ENCODE results near the gene VPS37C. TPM values are rescaled to one million over a fixed set of nuclear protein-coding genes. Genes with fewer than 3 reads are reported as not detected.

VPS37C gene
- polyA plus RNA-seq, 1 of the 3 experiments (the other 2 are of a cell fraction): 15.2 TPM

GRCh38 chr11:61131186-61131585 is 30.0 kb downstream of the VPS37C start:
- Histone ChIP-seq H3K79me2 (ENCODE audit: insufficient read depth) (no peaks in the 10 kb centered on the region), H3K36me3 (replicated peaks in 1 of 2; ENCODE audit: control insufficient read depth in 1 of 2, insufficient read depth in 2 of 2, low read length in 1 of 2) (peaks cover 0 to 23% of the 10 kb centered on the region in 2 experiments), H2AFZ (ENCODE audit: low read depth) (no peak overlapping the region), H3K4me2 (no peak overlapping the region), H3K9ac (no peak overlapping the region), H3K27ac (ENCODE audit: low read depth in 2 of 2, low read length in 1 of 2) (no peak overlapping the region), H3K4me1 (ENCODE audit: control insufficient read depth in 1 of 2, insufficient read depth in 2 of 2, low read depth in 1 of 2, low read length in 1 of 2) (peaks cover 0 to 25% of the 10 kb centered on the region in 2 experiments; a peak in 1 of 4 replicates), H3K9me3 (no peaks in the 10 kb centered on the region), H3K9me2 (no peaks in the 10 kb centered on the region), H3F3A (replicated peaks; ENCODE audit: insufficient read depth) (no peaks in the 10 kb centered on the region), H3K27me3 (ENCODE audit: insufficient read depth) (no peaks in the 10 kb centered on the region), H4K20me1 (ENCODE audit: insufficient read depth) (no peaks in the 10 kb centered on the region), H3K4me3 (ENCODE audit: low read depth in 2 of 2, low read length in 1 of 2) (no peak overlapping the region)
- DNase-seq: no peak
- WGBS (ENCODE audit: low lambda C conversion rate): 80% methylated on average over 5 of the region's 8 CpGs
- ChIA-PET POLR2A (no interaction called here), CTCF (interaction anchor here (2.8 to 6.5 kb wide), 5 partner anchors 9 to 300 kb away, joined by 16 to 44 read pairs (median 36); partner anchors contain the start of gene TMEM109)
- TF ChIP-seq GABPA (IDR thresholded peaks at IDR 0.05; ENCODE audit: low read depth) (no peak), ZBTB33 (IDR thresholded peaks at IDR 0.05; ENCODE audit: borderline replicate concordance, low read depth) (no peak), SMC3 (IDR thresholded peaks at IDR 0.05; ENCODE audit: low read depth, low read length) (no peak)
- TF ChIP-seq, protein P1, sequence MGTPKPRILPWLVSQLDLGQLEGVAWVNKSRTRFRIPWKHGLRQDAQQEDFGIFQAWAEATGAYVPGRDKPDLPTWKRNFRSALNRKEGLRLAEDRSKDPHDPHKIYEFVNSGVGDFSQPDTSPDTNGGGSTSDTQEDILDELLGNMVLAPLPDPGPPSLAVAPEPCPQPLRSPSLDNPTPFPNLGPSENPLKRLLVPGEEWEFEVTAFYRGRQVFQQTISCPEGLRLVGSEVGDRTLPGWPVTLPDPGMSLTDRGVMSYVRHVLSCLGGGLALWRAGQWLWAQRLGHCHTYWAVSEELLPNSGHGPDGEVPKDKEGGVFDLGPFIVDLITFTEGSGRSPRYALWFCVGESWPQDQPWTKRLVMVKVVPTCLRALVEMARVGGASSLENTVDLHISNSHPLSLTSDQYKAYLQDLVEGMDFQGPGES (IDR thresholded peaks at IDR 0.05; ENCODE audit: low read depth, low read length): no peak

DNA sequence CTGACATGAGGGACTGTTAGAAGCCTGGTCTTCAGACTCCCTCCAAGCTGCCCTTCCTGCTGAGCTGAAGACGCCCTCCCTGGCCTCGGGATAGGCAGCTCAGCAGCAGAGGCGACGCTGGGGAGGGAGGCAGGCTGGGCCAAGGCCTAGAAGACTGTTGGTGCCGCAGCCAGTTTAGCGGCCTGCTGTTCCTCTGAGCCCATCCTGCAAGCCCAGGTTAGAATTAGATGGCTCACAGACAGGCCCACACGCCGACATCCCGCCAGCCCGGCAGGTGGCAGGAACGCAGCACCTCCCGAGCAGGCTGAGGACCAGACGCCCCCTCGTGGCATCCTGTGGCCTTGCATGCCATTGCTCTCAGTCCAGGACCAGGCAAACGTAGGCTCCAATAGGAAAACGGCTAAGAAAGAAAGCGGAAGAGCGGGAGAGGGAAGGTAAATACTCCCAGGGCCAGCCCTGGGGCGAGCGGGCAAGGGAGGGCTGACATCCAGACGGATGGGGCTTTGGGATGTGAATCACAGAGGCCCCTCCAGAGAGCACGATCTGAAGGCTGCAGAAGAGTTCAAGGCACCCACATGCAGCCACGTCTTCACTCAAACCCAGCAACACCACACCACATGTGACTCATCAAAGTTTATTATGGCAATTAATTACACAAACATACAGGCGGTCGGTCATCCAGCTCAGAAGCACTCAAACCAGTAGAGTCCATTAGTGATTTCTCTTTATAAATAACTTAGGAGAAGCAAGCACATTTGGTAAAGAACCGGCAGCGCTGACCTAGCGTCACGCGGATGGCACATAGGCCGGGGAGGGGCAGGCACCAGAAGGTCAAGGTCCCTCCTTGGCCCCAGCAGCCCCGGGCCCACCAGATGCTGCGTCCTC is 31.3 kb downstream of the VPS37C start:
- peak overlapping the region; percentile 35 to 51; a peak in 3 of 4 replicates for H3K27ac ChIP-seq (ENCODE audit: low read depth in 2 of 2, low read length in 1 of 2)
- peaks cover 0 to 38% of the 10 kb centered on the region in 2 experiments; a peak in 1 of 4 replicates for H3K4me1 ChIP-seq (ENCODE audit: control insufficient read depth in 1 of 2, insufficient read depth in 2 of 2, low read depth in 1 of 2, low read length in 1 of 2)
- H4K20me1 ChIP-seq (ENCODE audit: insufficient read depth): no peaks in the 10 kb centered on the region
- ChIA-PET POLR2A (no interaction called here), CTCF (interaction anchor here (0.6 to 6.5 kb wide), 51 partner anchors 9 to 1365 kb away, joined by 3 to 61 read pairs (median 4); partner anchors contain the start of genes TMEM109 and TMEM132A)
- no peaks in the 10 kb centered on the region for H3F3A ChIP-seq (replicated peaks; ENCODE audit: insufficient read depth)
- peak overlapping the region; percentile 45 for H3K4me2 ChIP-seq
- peaks cover 0 to 23% of the 10 kb centered on the region in 2 experiments for H3K36me3 ChIP-seq (replicated peaks in 1 of 2; ENCODE audit: control insufficient read depth in 1 of 2, insufficient read depth in 2 of 2, low read length in 1 of 2)
- 30% methylated on average over 30 of the region's 33 CpGs for WGBS (ENCODE audit: low lambda C conversion rate)
- no peaks in the 10 kb centered on the region for H3K9me3 ChIP-seq
- peak; percentile 96 for DNase-seq
- H2AFZ ChIP-seq (ENCODE audit: low read depth): no peak overlapping the region
- H3K9ac ChIP-seq: peak overlapping the region; percentile 26; the same call in 1 of the 2 replicates
- H3K27me3 ChIP-seq (ENCODE audit: insufficient read depth): no peaks in the 10 kb centered on the region
- no peaks in the 10 kb centered on the region for H3K9me2 ChIP-seq
- peak overlapping the region; percentile 21 to 30; a peak in 2 of 4 replicates for H3K4me3 ChIP-seq (ENCODE audit: low read depth in 2 of 2, low read length in 1 of 2)
- H3K79me2 ChIP-seq (ENCODE audit: insufficient read depth): no peaks in the 10 kb centered on the region
- TF ChIP-seq NRF1 (IDR thresholded peaks at IDR 0.05; ENCODE audit: low read depth, low read length) (0 out of 2 replicates have a peak, but pooled peaks have one; percentile 16), YY1 (IDR thresholded peaks at IDR 0.05; ENCODE audit: low read depth) (no peak), FOXJ3 (CRISPR knock-in tag; IDR thresholded peaks at IDR 0.05) (no peak), CHD2 (IDR thresholded peaks at IDR 0.05; ENCODE audit: low read length, partially characterized antibody) (peak; percentile 42), FOXM1 (IDR thresholded peaks at IDR 0.05; ENCODE audit: low read depth) (no peak), SIN3A (IDR thresholded peaks at IDR 0.05; ENCODE audit: borderline replicate concordance, low read depth, low read length) (no peak), ZBTB33 (IDR thresholded peaks at IDR 0.05; ENCODE audit: borderline replicate concordance, low read depth) (no peak), NFIC (IDR thresholded peaks at IDR 0.05; ENCODE audit: borderline replicate concordance) (no peak), USF1 (IDR thresholded peaks at IDR 0.05; ENCODE audit: borderline replicate concordance, low read depth) (no peak), CTCF (IDR thresholded peaks at IDR 0.05) (peak; percentile 99)
- TF ChIP-seq, protein P2, sequence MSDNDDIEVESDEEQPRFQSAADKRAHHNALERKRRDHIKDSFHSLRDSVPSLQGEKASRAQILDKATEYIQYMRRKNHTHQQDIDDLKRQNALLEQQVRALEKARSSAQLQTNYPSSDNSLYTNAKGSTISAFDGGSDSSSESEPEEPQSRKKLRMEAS (IDR thresholded peaks at IDR 0.05; ENCODE audit: low read depth): peak; percentile 77
